Activated B cell treated with CpG ODN at 0.5 μM for 24 hours (primary cell): ENCODE measurements around the gene GABRP. TPM values are rescaled to one million over a fixed set of nuclear protein-coding genes. Genes with fewer than 3 reads are reported as not detected.

Source experiments
- ATAC-seq: fragments of 200-7000 bp; cut with Tn5 transposase; one replicate; pipeline ENCODE4 v1.10.0; 2021; ENCODE audit warnings: low read depth, mild to moderate bottlenecking, moderate library complexity
- CTCF ChIA-PET: fragments of 350-600 bp; sonication (Branson Sonifier 250); formaldehyde crosslinking; loops from one replicate; lab custom pipeline; 2021; ENCODE audit warnings: antibody characterized with exemption; lab: Charles Lee
- POLR2A ChIA-PET: fragments of 350-600 bp; sonication (Branson Sonifier 250); formaldehyde crosslinking; loops from one replicate; lab custom pipeline; 2021; ENCODE audit warnings: antibody characterized with exemption; lab: Charles Lee
- DNase-seq: peaks from one replicate; pipeline ENCODE4 v3.0.0; 2022
- H3K27ac Mint-ChIP-seq: one replicate; pipeline ENCODE4 v1.8.0; 2020; ENCODE audit warnings: mixed read lengths
- H3K27me3 Mint-ChIP-seq: one replicate; pipeline ENCODE4 v1.8.0; 2021; ENCODE audit warnings: mixed read lengths
- H3K36me3 Mint-ChIP-seq: one replicate; pipeline ENCODE4 v1.8.0; 2021; ENCODE audit warnings: low read depth, mixed read lengths
- H3K4me1 Mint-ChIP-seq: one replicate; pipeline ENCODE4 v1.8.0; 2021; ENCODE audit warnings: mixed read lengths
- H3K4me3 Mint-ChIP-seq: one replicate; pipeline ENCODE4 v1.8.0; 2020; ENCODE audit warnings: mild to moderate bottlenecking, mixed read lengths
- H3K9me3 Mint-ChIP-seq: one replicate; pipeline ENCODE4 v1.8.0; 2020; ENCODE audit warnings: mixed read lengths
- CTCF ChIP-seq: fragments of 200-600 bp; IDR thresholded peaks from one replicate; pipeline ENCODE4 v1.8.0; 2022; ENCODE audit warnings: antibody characterized with exemption, mild to moderate bottlenecking
- intact Hi-C: fragments of 100-400 bp; cut with micrococcal nuclease; formaldehyde crosslinking; loops from one replicate; pipeline ENCODE4 v1.15.1; 2024
- total RNA-seq: library from RNA; stranded (reverse); gene quantifications from 2 replicates; pipeline ENCODE4 v1.2.3, GENCODE V29; 2022

The GABRP gene
- total RNA-seq, 1 donor from 2014 or later = not detected

GRCh38 chr5:170782438-170782837, 1.1 kb upstream of the GABRP start:
- Mint-ChIP-seq H3K27me3 (no peaks in the 10 kb centered on the region), H3K27ac (no peak overlapping the region), H3K4me3 (no peak overlapping the region), H3K36me3 (no peaks in the 10 kb centered on the region), H3K4me1 (no peaks in the 10 kb centered on the region), H3K9me3 (no peaks in the 10 kb centered on the region)
- ATAC-seq (no peak), DNase-seq (no peak)
- ChIA-PET CTCF (no interaction called here), POLR2A (no interaction called here)
- intact Hi-C loops = no loop called here
- no peak for TF ChIP-seq CTCF

GRCh38 chr5:170785416-170785815, 1.9 kb downstream of the GABRP start:
- ChIA-PET POLR2A (no interaction called here), CTCF (no interaction called here)
- H3K27ac Mint-ChIP-seq = no peak overlapping the region

GRCh38 chr5:170787216-170787615, 3.7 kb downstream of the GABRP start:
- no peaks in the 10 kb centered on the region for H3K9me3 Mint-ChIP-seq
- peaks cover 2% of the 10 kb centered on the region for H3K27me3 Mint-ChIP-seq
- H3K27ac Mint-ChIP-seq = no peak overlapping the region
- H3K4me1 Mint-ChIP-seq = no peaks in the 10 kb centered on the region
- H3K4me3 Mint-ChIP-seq = no peak overlapping the region
- no peaks in the 10 kb centered on the region for H3K36me3 Mint-ChIP-seq
- no peak for TF ChIP-seq CTCF
- ATAC-seq (no peak), DNase-seq (no peak)
- POLR2A ChIA-PET = no interaction called here
- intact Hi-C loops = no loop called here
- CTCF ChIA-PET = no interaction called here

More at GRCh38 chr5:170785416-170785815, 1.9 kb downstream of the GABRP start:
- ATAC-seq = no peak
- H3K36me3 Mint-ChIP-seq = no peaks in the 10 kb centered on the region
- H3K4me1 Mint-ChIP-seq = no peaks in the 10 kb centered on the region
- no peaks in the 10 kb centered on the region for H3K9me3 Mint-ChIP-seq
- DNase-seq = no peak
- intact Hi-C loops = no loop called here
- no peak overlapping the region for H3K4me3 Mint-ChIP-seq
- peaks cover 2% of the 10 kb centered on the region for H3K27me3 Mint-ChIP-seq
- no peak for TF ChIP-seq CTCF

- DNase-seq (no peak), ATAC-seq (no peak)
- POLR2A ChIA-PET = no interaction called here
- CTCF ChIA-PET = no interaction called here
- Mint-ChIP-seq H3K9me3 (no peaks in the 10 kb centered on the region), H3K4me1 (no peaks in the 10 kb centered on the region), H3K36me3 (no peaks in the 10 kb centered on the region), H3K27ac (no peak overlapping the region), H3K4me3 (no peak overlapping the region), H3K27me3 (peaks cover 2% of the 10 kb centered on the region)
- TF ChIP-seq CTCF = no peak
- intact Hi-C loops = no loop called here
These were observed 5.2 kb downstream of the GABRP start for GRCh38 chr5:170788626-170789304.

GRCh38 chr5:170791325-170791954, 7.9 kb downstream of the GABRP start:
- H3K9me3 Mint-ChIP-seq = no peaks in the 10 kb centered on the region
- H3K27me3 Mint-ChIP-seq = peaks cover 2% of the 10 kb centered on the region
- ChIA-PET CTCF (interaction anchor here (0.9 to 4.0 kb wide), 4 partner anchors 43 to 153 kb away, joined by 3 to 19 read pairs (median 6); no protein-coding TSS in a partner anchor), POLR2A (no interaction called here)
- no peak overlapping the region for H3K27ac Mint-ChIP-seq
- DNase-seq = no peak
- H3K4me3 Mint-ChIP-seq = no peak overlapping the region
- no peaks in the 10 kb centered on the region for H3K4me1 Mint-ChIP-seq
- TF ChIP-seq CTCF = no peak
- intact Hi-C loops = loop anchor here (1.0 to 5.0 kb wide), 2 partner anchors 47 to 689 kb away; no protein-coding TSS in a partner anchor
- no peak for ATAC-seq
- H3K36me3 Mint-ChIP-seq = no peaks in the 10 kb centered on the region
